ENCODE data around the gene PCDHGA6.
"Not testable (repeated sequence)": the region's sequence is repeated elsewhere in the genome, so short reads cannot be mapped to it uniquely, and the experiment has no call there.

Gene PCDHGA6

GRCh38 chr5:141411575-141411974, 37.9 kb downstream of the PCDHGA6 start:
- TF ChIP-seq CTCF (IDR thresholded peaks at IDR 0.05; ENCODE audit: insufficient read depth, low read depth, low read length, missing control alignments), result no peak
- DNase-seq (ENCODE audit: low read depth), result no peak
- no peak overlapping the region for H3K4me3 ChIP-seq (ENCODE audit: low read depth, low read length)

- DNase-seq (ENCODE audit: low read depth), result peak; percentile 86
- peak; percentile 77 for TF ChIP-seq CTCF (IDR thresholded peaks at IDR 0.05; ENCODE audit: insufficient read depth, low read depth, low read length, missing control alignments)
- H3K4me3 ChIP-seq (ENCODE audit: low read depth, low read length), result peak within 1 kb of the TSS; percentile 64
Measured at GRCh38 chr5:141412854-141413539, 39.3 kb downstream of the PCDHGA6 start, which contains the start of gene PCDHGA10. PCDHGA10 (plus strand) TSS chr5:141412987; CDS start chr5:141413176, 189 bp downstream.

- H3K4me3 ChIP-seq (ENCODE audit: low read depth, low read length), result peak overlapping the region; percentile 64
- DNase-seq (ENCODE audit: low read depth), result no peak
- no peak for TF ChIP-seq CTCF (IDR thresholded peaks at IDR 0.05; ENCODE audit: insufficient read depth, low read depth, low read length, missing control alignments)
Measured at GRCh38 chr5:141413540-141414069, 39.9 kb downstream of the PCDHGA6 start.

- H3K4me3 ChIP-seq (ENCODE audit: low read depth, low read length); DNase-seq (ENCODE audit: low read depth): not testable (repeated sequence)
Measured at GRCh38 chr5:141414548-141415274, 41.0 kb downstream of the PCDHGA6 start.

GRCh38 chr5:141415275-141415618, 41.6 kb downstream of the PCDHGA6 start:
- DNase-seq (ENCODE audit: low read depth), result peak; percentile 45
- peak overlapping the region; percentile 30 for H3K4me3 ChIP-seq (ENCODE audit: low read depth, low read length)

- DNase-seq (ENCODE audit: low read depth), result peak; percentile 82
- H3K4me3 ChIP-seq (ENCODE audit: low read depth, low read length), result peak within 1 kb of the TSS; percentile 54
- peak; percentile 72 for TF ChIP-seq CTCF (IDR thresholded peaks at IDR 0.05; ENCODE audit: insufficient read depth, low read depth, low read length, missing control alignments)
Measured at GRCh38 chr5:141417494-141418172, 43.9 kb downstream of the PCDHGA6 start, which contains the start of gene PCDHGB7. PCDHGB7 (plus strand) TSS chr5:141417677; CDS start chr5:141417860, 183 bp downstream.

GRCh38 chr5:141419074-141419880, 45.6 kb downstream of the PCDHGA6 start:
- H3K4me3 ChIP-seq (ENCODE audit: low read depth, low read length), result no peak overlapping the region
- TF ChIP-seq CTCF (IDR thresholded peaks at IDR 0.05; ENCODE audit: insufficient read depth, low read depth, low read length, missing control alignments), result no peak
- DNase-seq (ENCODE audit: low read depth), result no peak

Measured in GM12865 (cell line).